Astrocyte (in vitro differentiated cells and primary cell): Measurements from ENCODE around the gene CRYBA4.

ENCODE experiments used
- EZH2 ChIP-seq: IDR thresholded peaks from 2 replicates; pipeline ENCODE4 v1.6.1; 2012; ENCODE audit warnings: mild to moderate bottlenecking, low read length, inconsistent platforms; ENCODE audit not compliant: insufficient read depth
- TF ChIP-seq, protein P1 (sequence below): IDR thresholded peaks from 2 replicates; pipeline ENCODE4 v1.5.1; 2011; ENCODE audit warnings: low read depth, mild to moderate bottlenecking, inconsistent platforms, low read length, moderate library complexity; ENCODE audit not compliant: insufficient read depth

DNA sequence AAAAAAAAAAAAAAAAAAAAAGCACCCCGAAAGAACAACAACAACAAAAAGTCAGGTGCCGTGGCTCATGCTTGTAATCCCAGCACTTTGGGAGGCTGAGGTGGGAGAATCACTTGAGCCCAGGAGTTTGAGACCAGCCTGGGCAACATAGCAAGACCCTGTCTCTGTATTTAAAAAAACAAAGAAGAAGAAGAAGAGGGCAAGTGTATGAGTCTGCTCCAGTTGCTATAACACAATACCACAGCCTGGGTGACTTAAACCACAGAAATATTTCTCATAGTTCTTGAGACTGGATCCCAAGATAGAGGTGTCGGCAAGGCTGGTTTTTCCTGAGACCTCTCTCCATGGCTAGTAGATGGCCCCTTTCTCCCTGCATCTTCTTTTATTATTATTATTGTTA, 12.4 kb downstream of the CRYBA4 start:
- TF ChIP-seq, protein P1, sequence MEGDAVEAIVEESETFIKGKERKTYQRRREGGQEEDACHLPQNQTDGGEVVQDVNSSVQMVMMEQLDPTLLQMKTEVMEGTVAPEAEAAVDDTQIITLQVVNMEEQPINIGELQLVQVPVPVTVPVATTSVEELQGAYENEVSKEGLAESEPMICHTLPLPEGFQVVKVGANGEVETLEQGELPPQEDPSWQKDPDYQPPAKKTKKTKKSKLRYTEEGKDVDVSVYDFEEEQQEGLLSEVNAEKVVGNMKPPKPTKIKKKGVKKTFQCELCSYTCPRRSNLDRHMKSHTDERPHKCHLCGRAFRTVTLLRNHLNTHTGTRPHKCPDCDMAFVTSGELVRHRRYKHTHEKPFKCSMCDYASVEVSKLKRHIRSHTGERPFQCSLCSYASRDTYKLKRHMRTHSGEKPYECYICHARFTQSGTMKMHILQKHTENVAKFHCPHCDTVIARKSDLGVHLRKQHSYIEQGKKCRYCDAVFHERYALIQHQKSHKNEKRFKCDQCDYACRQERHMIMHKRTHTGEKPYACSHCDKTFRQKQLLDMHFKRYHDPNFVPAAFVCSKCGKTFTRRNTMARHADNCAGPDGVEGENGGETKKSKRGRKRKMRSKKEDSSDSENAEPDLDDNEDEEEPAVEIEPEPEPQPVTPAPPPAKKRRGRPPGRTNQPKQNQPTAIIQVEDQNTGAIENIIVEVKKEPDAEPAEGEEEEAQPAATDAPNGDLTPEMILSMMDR: no peak
- no peak for TF ChIP-seq EZH2
